HL-60 (cell line): ENCODE data around the gene INSIG1.

Experiments used
- DNase-seq, 2 experiments: peaks; one replicate each; pipeline ENCODE4 v3.0.0-alpha.2; 2010 to 2020; ENCODE audit warnings: low read depth in 1 of 2, low spot score in 1 of 2
- H3K27ac ChIP-seq: fragments of 250-450 bp; sonication (Bioruptor Pico); replicated peaks from 2 replicates; pipeline ENCODE4 v1.5.1; 2020; ENCODE audit warnings: mild to moderate bottlenecking, moderate library complexity
- H3K27me3 ChIP-seq: fragments of 250-450 bp; sonication (Bioruptor Pico); 2 replicates; pipeline ENCODE4 v1.5.1; 2021; ENCODE audit warnings: mild to moderate bottlenecking, moderate library complexity; ENCODE audit not compliant: insufficient read depth, poor library complexity, severe bottlenecking
- H3K4me3 ChIP-seq: replicated peaks from 2 replicates; pipeline ENCODE4 v1.5.1; 2011; ENCODE audit warnings: mild to moderate bottlenecking, control low read depth, low read length; ENCODE audit not compliant: insufficient read depth
- GABPA ChIP-seq: IDR thresholded peaks from 2 replicates; pipeline ENCODE4 v1.6.1; 2012; ENCODE audit warnings: low read depth
- POLR2AphosphoS5 ChIP-seq: IDR thresholded peaks from 2 replicates; pipeline ENCODE4 v1.6.1; 2012; ENCODE audit warnings: low read depth
- REST ChIP-seq: IDR thresholded peaks from 2 replicates; pipeline ENCODE4 v1.6.1; 2012; ENCODE audit warnings: low read depth; ENCODE audit not compliant: insufficient replicate concordance
- SPI1 ChIP-seq: IDR thresholded peaks from 2 replicates; pipeline ENCODE4 v1.6.1; 2012; ENCODE audit warnings: low read depth, mild to moderate bottlenecking, borderline replicate concordance
- TF ChIP-seq, protein P1 (sequence below): IDR thresholded peaks from one replicate; pipeline ENCODE4 v1.5.1; 2011; ENCODE audit warnings: low read length, control low read depth, inconsistent platforms; ENCODE audit not compliant: insufficient read depth

The INSIG1 gene

GRCh38 chr7:155291729-155292128 is 5.9 kb upstream of the INSIG1 start:
- no peak overlapping the region for H3K27ac ChIP-seq
- H3K27me3 ChIP-seq: no peaks in the 10 kb centered on the region
- no peak overlapping the region for H3K4me3 ChIP-seq
- TF ChIP-seq SPI1 (no peak), POLR2AphosphoS5 (no peak), GABPA (no peak), REST (no peak)
- TF ChIP-seq, protein P1, sequence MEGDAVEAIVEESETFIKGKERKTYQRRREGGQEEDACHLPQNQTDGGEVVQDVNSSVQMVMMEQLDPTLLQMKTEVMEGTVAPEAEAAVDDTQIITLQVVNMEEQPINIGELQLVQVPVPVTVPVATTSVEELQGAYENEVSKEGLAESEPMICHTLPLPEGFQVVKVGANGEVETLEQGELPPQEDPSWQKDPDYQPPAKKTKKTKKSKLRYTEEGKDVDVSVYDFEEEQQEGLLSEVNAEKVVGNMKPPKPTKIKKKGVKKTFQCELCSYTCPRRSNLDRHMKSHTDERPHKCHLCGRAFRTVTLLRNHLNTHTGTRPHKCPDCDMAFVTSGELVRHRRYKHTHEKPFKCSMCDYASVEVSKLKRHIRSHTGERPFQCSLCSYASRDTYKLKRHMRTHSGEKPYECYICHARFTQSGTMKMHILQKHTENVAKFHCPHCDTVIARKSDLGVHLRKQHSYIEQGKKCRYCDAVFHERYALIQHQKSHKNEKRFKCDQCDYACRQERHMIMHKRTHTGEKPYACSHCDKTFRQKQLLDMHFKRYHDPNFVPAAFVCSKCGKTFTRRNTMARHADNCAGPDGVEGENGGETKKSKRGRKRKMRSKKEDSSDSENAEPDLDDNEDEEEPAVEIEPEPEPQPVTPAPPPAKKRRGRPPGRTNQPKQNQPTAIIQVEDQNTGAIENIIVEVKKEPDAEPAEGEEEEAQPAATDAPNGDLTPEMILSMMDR: no peak
- DNase-seq: no peak

- Histone ChIP-seq H3K27me3 (no peaks in the 10 kb centered on the region), H3K4me3 (no peak overlapping the region), H3K27ac (no peak overlapping the region)
- no peak for DNase-seq
- TF ChIP-seq REST (no peak), GABPA (no peak), POLR2AphosphoS5 (no peak), SPI1 (no peak)
- TF ChIP-seq, protein P1: no peak
These were observed 4.9 kb upstream of the INSIG1 start for GRCh38 chr7:155292680-155293226.

- Histone ChIP-seq H3K27ac (no peak overlapping the region), H3K27me3 (no peaks in the 10 kb centered on the region), H3K4me3 (no peak overlapping the region)
- DNase-seq: no peak
- TF ChIP-seq POLR2AphosphoS5 (no peak), SPI1 (no peak), GABPA (no peak), REST (no peak)
- TF ChIP-seq, protein P1: no peak
These were observed 3.8 kb upstream of the INSIG1 start for GRCh38 chr7:155293721-155294510.
